Suprapubic skin (tissue), 3 donors: ENCODE measurements around the gene RCOR3.

Experiments used
- EP300 ChIP-seq: sonication (generic); formaldehyde crosslinking; IDR thresholded peaks from one replicate; pipeline ENCODE4 v1.6.1; 2017; ENCODE audit warnings: antibody characterized with exemption
- POLR2A ChIP-seq, 2 donors: fragments of 450-650 bp; IDR thresholded peaks; one replicate each; pipeline ENCODE4 v1.6.1; 2017; ENCODE audit warnings: antibody characterized with exemption in 2 of 2, mild to moderate bottlenecking in 2 of 2, moderate library complexity in 2 of 2
- TF ChIP-seq, protein P1 (sequence below), 2 donors: fragments of 200-600 bp in 1 of 2; fragments of 450-650 bp in 1 of 2; sonication (generic) in 1 of 2; IDR thresholded peaks; one replicate each; pipeline ENCODE4 v1.5.1; 2016 to 2019; ENCODE audit warnings: antibody characterized with exemption in 2 of 2, mild to moderate bottlenecking in 1 of 2, moderate library complexity in 1 of 2

DNA sequence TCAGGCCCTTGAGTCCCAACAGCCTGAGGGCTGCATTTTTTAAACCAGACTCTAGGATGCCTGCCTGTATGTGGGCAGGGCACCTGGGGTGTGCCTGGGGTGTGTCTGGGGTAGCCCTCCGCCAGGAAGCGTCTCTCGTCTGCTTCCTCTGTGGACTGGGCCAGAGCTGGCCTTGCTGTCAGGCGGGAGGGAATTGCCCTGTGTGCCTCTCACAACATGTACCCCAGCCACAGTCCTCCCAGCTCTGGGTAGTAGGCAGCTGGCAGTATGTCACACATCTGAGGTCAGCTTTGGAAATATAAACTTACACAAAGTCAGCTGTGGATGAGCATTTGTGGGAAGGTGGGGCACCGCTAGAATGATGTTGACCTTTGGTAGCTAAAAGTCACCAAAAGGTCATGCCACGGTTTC, 80.5 kb downstream of the RCOR3 start:
- TF ChIP-seq, protein P1, sequence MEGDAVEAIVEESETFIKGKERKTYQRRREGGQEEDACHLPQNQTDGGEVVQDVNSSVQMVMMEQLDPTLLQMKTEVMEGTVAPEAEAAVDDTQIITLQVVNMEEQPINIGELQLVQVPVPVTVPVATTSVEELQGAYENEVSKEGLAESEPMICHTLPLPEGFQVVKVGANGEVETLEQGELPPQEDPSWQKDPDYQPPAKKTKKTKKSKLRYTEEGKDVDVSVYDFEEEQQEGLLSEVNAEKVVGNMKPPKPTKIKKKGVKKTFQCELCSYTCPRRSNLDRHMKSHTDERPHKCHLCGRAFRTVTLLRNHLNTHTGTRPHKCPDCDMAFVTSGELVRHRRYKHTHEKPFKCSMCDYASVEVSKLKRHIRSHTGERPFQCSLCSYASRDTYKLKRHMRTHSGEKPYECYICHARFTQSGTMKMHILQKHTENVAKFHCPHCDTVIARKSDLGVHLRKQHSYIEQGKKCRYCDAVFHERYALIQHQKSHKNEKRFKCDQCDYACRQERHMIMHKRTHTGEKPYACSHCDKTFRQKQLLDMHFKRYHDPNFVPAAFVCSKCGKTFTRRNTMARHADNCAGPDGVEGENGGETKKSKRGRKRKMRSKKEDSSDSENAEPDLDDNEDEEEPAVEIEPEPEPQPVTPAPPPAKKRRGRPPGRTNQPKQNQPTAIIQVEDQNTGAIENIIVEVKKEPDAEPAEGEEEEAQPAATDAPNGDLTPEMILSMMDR (IDR thresholded peaks at IDR 0.05), result no peak
- TF ChIP-seq POLR2A (IDR thresholded peaks at IDR 0.05) (no peak), EP300 (no peak)
